G401 (cell line): ENCODE results near the gene FAM222A. TPM values are rescaled to one million over a fixed set of nuclear protein-coding genes. Genes with fewer than 3 reads are reported as not detected.

Experiments used
- DNase-seq: peaks from one replicate; pipeline ENCODE4 v3.0.0-alpha.2; 2015; ENCODE audit warnings: low spot score
- in situ Hi-C: cut with HindIII; loops from 2 replicates; pipeline ENCODE4 v1.10.0; 2016; ENCODE audit warnings: low sequenced_read_pairs, mixed read lengths
- total RNA-seq: library from RNA; depleted of rRNA; stranded (reverse); fragments of >200 nt; shearing (Covaris generic); gene quantifications from 2 replicates; pipeline ENCODE4 v1.2.3, GENCODE V29; 2014

The FAM222A gene
- total RNA-seq, 1 experiment from 2014 or later: 4.0 TPM

- no peak for DNase-seq
- in situ Hi-C loops: no loop called here
Observed at GRCh38 chr12:109765446-109765810, 51.8 kb downstream of the FAM222A start.

- no peak for DNase-seq
- in situ Hi-C loops: no loop called here
Observed at GRCh38 chr12:109766251-109766778, 52.7 kb downstream of the FAM222A start.

- in situ Hi-C loops: no loop called here
- DNase-seq: no peak
Observed at GRCh38 chr12:109767456-109767855, 53.8 kb downstream of the FAM222A start.

GRCh38 chr12:109767991-109768900 is 54.6 kb downstream of the FAM222A start:
- peak; percentile 70 for DNase-seq
- in situ Hi-C loops: no loop called here

- DNase-seq: no peak
- in situ Hi-C loops: no loop called here
Observed at GRCh38 chr12:109768901-109769670, 55.5 kb downstream of the FAM222A start.

- in situ Hi-C loops: no loop called here
- peak; percentile 64 for DNase-seq
Observed at GRCh38 chr12:109770104-109770860, 56.7 kb downstream of the FAM222A start.

GRCh38 chr12:109770861-109771670 is 57.4 kb downstream of the FAM222A start:
- in situ Hi-C loops: no loop called here
- no peak for DNase-seq

GRCh38 chr12:109771746-109772621 is 58.4 kb downstream of the FAM222A start:
- no peak for DNase-seq
- in situ Hi-C loops: no loop called here

GRCh38 chr12:109772622-109773321 is 59.1 kb downstream of the FAM222A start:
- in situ Hi-C loops: no loop called here
- no peak for DNase-seq

- in situ Hi-C loops: no loop called here
- peak; percentile 21 for DNase-seq
Observed at GRCh38 chr12:109773384-109774011, 59.9 kb downstream of the FAM222A start.

GRCh38 chr12:109775172-109775881 is 61.7 kb downstream of the FAM222A start:
- DNase-seq: peak; percentile 76
- in situ Hi-C loops: no loop called here

- in situ Hi-C loops: no loop called here
Observed at GRCh38 chr12:109776624-109777023, 63.0 kb downstream of the FAM222A start.

GRCh38 chr12:109777544-109777943 is 63.9 kb downstream of the FAM222A start:
- DNase-seq: no peak
- in situ Hi-C loops: no loop called here

More at GRCh38 chr12:109776624-109777023, 63.0 kb downstream of the FAM222A start:
- no peak for DNase-seq

GRCh38 chr12:109778684-109779083 is 65.1 kb downstream of the FAM222A start:
- in situ Hi-C loops: no loop called here
- no peak for DNase-seq

- in situ Hi-C loops: no loop called here
- no peak for DNase-seq
Observed at GRCh38 chr12:109779382-109779781, 65.8 kb downstream of the FAM222A start.
